WERI-Rb-1 (cell line): Measurements from ENCODE around the gene PRPF18.

Experiments
- DNase-seq: peaks from one replicate; pipeline ENCODE4 v3.0.0-alpha.2; 2020
- H3K27ac ChIP-seq: fragments of 250-450 bp; sonication (Bioruptor Pico); 2 replicates; pipeline ENCODE4 v1.5.1; 2020; ENCODE audit warnings: mild to moderate bottlenecking, moderate library complexity
- H3K27me3 ChIP-seq: fragments of 250-450 bp; sonication (Bioruptor Pico); 2 replicates; pipeline ENCODE4 v1.5.1; 2021; ENCODE audit warnings: mild to moderate bottlenecking, low read depth, moderate library complexity; ENCODE audit not compliant: insufficient read depth, severe bottlenecking
- H3K36me3 ChIP-seq: fragments of 250-450 bp; sonication (Bioruptor Pico); 2 replicates; pipeline ENCODE4 v1.5.1; 2020; ENCODE audit warnings: mild to moderate bottlenecking, moderate library complexity
- H3K4me3 ChIP-seq: 2 replicates; pipeline ENCODE4 v1.5.1; 2011; ENCODE audit warnings: low read depth, mild to moderate bottlenecking, control low read depth, low read length
- H3K9me3 ChIP-seq: fragments of 250-450 bp; sonication (Bioruptor Pico); 2 replicates; pipeline ENCODE4 v1.5.1; 2021; ENCODE audit warnings: mild to moderate bottlenecking, moderate library complexity; ENCODE audit not compliant: severe bottlenecking
- TF ChIP-seq, protein P1 (sequence below): IDR thresholded peaks from 2 replicates; pipeline ENCODE4 v1.5.1; 2011; ENCODE audit warnings: low read depth, mild to moderate bottlenecking, control low read depth, inconsistent platforms, low read length

PRPF18 gene

DNA sequence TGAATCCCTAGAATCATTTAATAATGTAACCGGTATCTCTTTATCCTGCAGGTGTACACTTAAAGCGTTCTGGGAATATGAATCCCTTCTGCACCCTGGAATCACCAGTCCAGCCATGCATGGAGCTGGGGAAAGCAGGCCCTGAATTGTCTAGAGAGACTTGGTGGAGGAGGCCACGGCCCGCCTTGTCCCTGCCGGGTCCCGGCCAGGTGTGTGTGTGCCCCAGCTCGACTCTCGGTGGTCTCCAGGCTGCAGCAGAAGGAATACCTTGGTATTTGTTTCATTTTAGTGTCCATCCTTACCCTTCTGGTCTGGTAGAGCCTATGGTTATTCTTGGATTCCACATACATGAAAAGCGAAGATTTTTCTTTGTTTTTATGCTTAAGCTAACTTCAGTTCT, 58.1 kb downstream of the PRPF18 start:
- Histone ChIP-seq H3K27ac (no peak overlapping the region), H3K4me3 (no peak overlapping the region), H3K9me3 (no peaks in the 10 kb centered on the region), H3K36me3 (no peaks in the 10 kb centered on the region), H3K27me3 (no peaks in the 10 kb centered on the region)
- TF ChIP-seq, protein P1, sequence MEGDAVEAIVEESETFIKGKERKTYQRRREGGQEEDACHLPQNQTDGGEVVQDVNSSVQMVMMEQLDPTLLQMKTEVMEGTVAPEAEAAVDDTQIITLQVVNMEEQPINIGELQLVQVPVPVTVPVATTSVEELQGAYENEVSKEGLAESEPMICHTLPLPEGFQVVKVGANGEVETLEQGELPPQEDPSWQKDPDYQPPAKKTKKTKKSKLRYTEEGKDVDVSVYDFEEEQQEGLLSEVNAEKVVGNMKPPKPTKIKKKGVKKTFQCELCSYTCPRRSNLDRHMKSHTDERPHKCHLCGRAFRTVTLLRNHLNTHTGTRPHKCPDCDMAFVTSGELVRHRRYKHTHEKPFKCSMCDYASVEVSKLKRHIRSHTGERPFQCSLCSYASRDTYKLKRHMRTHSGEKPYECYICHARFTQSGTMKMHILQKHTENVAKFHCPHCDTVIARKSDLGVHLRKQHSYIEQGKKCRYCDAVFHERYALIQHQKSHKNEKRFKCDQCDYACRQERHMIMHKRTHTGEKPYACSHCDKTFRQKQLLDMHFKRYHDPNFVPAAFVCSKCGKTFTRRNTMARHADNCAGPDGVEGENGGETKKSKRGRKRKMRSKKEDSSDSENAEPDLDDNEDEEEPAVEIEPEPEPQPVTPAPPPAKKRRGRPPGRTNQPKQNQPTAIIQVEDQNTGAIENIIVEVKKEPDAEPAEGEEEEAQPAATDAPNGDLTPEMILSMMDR, result no peak
- DNase-seq, result no peak

DNA sequence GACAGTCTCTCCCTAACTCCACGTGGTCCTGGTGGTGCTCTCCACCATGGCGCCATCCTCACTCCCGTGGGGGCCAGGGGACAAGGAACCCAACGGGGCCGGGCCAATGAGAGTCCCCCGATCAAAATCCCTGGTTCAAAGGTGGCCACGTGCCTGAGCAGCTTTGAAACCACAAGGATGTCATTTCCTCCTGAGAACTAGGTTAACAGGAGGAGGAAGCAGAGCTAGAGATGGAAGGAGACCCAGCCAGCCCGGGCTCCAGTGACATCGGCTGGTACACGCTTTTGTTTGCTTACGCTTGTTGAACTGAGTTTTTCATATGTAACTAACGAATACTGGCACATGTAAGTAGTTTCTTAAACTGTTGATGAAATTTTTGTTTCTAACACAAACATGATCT, 61.7 kb downstream of the PRPF18 start:
- TF ChIP-seq, protein P1, result no peak
- no peak for DNase-seq
- H3K4me3 ChIP-seq, result no peak overlapping the region
- H3K27me3 ChIP-seq, result no peaks in the 10 kb centered on the region
- H3K9me3 ChIP-seq, result no peaks in the 10 kb centered on the region
- no peaks in the 10 kb centered on the region for H3K36me3 ChIP-seq
- H3K27ac ChIP-seq, result no peak overlapping the region

DNA sequence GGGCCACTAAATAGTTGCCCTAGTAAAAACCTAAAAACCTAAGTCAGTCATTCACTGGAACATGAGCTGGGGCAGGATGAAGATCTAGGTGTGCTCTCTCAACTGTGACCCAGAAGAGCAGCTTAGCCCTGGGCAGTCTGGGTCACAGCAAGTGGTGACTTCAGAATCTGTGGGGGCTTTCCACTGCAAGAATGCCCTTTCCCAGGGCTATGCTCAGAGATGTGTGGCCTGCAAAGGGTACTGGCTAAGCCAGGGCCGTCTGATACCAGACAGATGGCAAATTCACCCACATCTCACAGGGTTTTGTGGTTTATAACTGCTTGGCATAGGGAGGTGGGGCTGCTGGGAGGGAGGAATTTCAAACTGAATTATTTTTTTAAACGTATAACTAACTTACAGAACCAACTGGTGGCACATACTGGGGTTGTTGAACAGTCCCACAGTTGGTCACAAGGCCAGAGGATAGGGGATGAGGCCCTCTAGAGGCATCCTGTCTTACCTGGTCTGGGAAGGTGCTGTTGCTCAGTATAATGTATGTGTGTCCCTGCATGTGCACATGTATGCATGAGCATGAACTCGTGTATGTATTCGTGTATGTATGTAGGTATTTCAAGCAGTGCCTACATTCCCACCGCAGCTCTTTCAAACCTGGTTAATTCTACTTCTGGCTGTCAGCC, 63.2 kb downstream of the PRPF18 start:
- TF ChIP-seq, protein P1, result peak; percentile 19; the same call in 1 of the 2 replicates
- no peaks in the 10 kb centered on the region for H3K36me3 ChIP-seq
- no peaks in the 10 kb centered on the region for H3K9me3 ChIP-seq
- H3K27ac ChIP-seq, result peak overlapping the region; percentile 64
- peak; percentile 32 for DNase-seq
- H3K27me3 ChIP-seq, result no peaks in the 10 kb centered on the region
- no peak overlapping the region for H3K4me3 ChIP-seq

DNA sequence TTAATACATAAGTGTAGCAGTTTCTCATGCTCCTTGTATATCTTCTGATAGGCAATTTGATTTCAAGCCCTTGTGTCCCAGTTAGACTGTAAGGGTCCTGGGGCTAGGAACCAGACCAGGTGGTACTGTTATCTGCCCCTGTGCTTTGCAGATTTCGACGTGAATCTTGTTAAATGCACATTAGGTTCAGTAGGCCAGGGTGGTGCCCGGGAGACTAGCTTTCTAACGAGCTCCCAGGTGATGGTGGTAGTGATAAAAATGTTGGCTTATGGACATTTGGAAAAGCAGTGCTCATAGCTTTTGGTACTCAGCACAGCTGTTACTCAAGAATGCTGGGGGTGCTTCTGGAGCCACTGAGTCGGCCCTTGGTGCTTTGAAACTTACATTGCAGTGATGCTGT, 64.2 kb downstream of the PRPF18 start:
- no peak overlapping the region for H3K4me3 ChIP-seq
- DNase-seq, result no peak
- H3K9me3 ChIP-seq, result no peaks in the 10 kb centered on the region
- TF ChIP-seq, protein P1, result no peak
- H3K27ac ChIP-seq, result peak overlapping the region; percentile 64
- H3K27me3 ChIP-seq, result no peaks in the 10 kb centered on the region
- no peaks in the 10 kb centered on the region for H3K36me3 ChIP-seq

DNA sequence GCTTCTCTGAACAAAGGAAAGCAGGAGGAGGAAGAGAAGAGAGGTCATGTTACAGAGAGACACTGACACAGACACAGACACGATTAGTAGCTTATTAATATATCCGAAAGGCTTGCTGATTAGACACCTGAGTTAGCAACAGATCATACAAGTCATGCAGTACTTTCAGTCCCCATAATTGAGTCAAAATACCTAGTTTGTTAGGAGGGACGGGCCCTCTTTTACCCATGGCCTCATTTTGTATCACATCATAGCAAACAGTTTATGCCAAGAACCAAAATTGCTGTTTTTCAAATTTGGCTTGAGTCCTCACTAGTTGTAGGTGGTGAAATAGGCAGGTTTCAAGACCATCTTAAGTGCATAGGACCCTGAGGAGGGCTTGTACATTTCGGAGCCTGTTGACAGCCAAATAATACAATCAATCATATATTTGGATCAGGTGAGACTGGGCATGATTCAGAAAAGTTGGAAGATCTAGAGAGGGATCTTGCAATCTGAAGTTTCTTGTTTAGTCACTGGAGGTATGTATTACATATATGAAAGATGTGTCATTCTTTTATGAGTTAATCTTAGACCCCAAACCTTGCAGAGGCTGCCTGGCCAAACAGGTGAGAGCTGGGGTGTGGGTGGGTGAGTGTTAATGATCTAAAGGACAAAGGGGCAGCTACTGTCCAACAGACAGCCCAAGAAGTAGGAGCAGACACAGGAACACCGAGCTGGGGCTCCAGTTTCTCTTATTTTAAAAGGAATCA, 65.4 kb downstream of the PRPF18 start:
- TF ChIP-seq, protein P1, result no peak
- DNase-seq, result no peak
- Histone ChIP-seq H3K36me3 (no peaks in the 10 kb centered on the region), H3K27me3 (no peaks in the 10 kb centered on the region), H3K4me3 (no peak overlapping the region), H3K27ac (no peak overlapping the region), H3K9me3 (no peaks in the 10 kb centered on the region)

DNA sequence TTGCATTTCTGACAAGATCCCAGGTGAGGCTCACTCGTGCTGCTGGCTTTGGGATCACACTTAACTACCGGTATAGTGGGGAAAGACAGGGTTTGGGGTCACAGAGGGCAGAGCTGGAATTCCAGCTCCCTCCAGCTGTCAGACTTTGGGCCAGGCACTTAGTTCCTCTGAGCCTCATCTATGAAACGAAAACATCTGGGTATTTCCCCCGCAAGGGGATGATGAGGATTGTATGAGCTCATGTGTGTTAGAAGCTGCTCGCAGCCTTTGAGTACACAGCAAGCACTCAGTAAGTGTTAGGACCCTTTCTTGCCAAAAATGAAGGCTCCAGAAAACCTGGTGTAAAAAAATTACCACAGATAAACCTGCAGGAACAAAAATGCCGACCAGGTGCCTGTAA, 66.1 kb downstream of the PRPF18 start:
- H3K4me3 ChIP-seq, result no peak overlapping the region
- H3K9me3 ChIP-seq, result no peaks in the 10 kb centered on the region
- no peaks in the 10 kb centered on the region for H3K36me3 ChIP-seq
- no peaks in the 10 kb centered on the region for H3K27me3 ChIP-seq
- DNase-seq, result no peak
- TF ChIP-seq, protein P1, result no peak
- no peak overlapping the region for H3K27ac ChIP-seq
